ENCODE results near the gene PHYKPL. TPM values are rescaled to one million over a fixed set of nuclear protein-coding genes. Genes with fewer than 3 reads are reported as not detected.

The PHYKPL gene
- total RNA-seq, 1 experiment from 2014 or later, result 48.8 TPM

DNA sequence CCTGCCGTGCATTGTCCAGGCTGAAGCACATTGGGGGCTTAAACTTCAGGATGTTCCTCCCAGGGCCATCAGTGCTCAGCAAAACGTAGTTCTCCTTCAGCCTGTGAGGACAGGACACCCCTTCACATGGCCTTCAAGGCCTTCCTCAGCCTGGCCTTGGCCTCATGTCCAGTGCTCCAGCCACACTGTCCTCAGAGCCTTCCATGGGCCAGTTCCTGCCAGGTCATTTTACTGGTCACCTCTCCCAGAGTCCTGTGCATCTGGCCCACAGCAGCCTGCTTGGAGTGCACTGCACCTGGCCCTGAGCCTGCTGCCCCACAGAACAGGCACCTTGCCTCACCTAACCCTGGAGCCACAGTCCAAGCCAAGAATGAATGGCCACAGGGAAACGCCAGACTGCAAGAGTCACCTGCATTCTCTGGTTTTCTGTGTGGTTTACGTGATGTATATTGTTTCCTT, 19.6 kb downstream of the PHYKPL start:
- H2BK5ac ChIP-seq (ENCODE audit: insufficient read length, low read length), result no peak overlapping the region
- no peak for DNase-seq
- H3K9me3 Mint-ChIP-seq, result no peaks in the 10 kb centered on the region
- no peak overlapping the region for H2AK5ac ChIP-seq (ENCODE audit: insufficient read length, low read length)
- no peaks in the 10 kb centered on the region for H4K20me1 ChIP-seq (ENCODE audit: control insufficient read depth, insufficient read depth, insufficient read length)
- peaks cover 19 to 22% of the 10 kb centered on the region in 2 experiments for H3K4me1 Mint-ChIP-seq
- no peak overlapping the region for H2BK12ac ChIP-seq (ENCODE audit: insufficient read length, low read depth, low read length)
- no peak overlapping the region for H3K4ac ChIP-seq (ENCODE audit: low read depth, low read length)
- TF ChIP-seq, protein P1, sequence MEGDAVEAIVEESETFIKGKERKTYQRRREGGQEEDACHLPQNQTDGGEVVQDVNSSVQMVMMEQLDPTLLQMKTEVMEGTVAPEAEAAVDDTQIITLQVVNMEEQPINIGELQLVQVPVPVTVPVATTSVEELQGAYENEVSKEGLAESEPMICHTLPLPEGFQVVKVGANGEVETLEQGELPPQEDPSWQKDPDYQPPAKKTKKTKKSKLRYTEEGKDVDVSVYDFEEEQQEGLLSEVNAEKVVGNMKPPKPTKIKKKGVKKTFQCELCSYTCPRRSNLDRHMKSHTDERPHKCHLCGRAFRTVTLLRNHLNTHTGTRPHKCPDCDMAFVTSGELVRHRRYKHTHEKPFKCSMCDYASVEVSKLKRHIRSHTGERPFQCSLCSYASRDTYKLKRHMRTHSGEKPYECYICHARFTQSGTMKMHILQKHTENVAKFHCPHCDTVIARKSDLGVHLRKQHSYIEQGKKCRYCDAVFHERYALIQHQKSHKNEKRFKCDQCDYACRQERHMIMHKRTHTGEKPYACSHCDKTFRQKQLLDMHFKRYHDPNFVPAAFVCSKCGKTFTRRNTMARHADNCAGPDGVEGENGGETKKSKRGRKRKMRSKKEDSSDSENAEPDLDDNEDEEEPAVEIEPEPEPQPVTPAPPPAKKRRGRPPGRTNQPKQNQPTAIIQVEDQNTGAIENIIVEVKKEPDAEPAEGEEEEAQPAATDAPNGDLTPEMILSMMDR (conservative IDR thresholded peaks at IDR 0.05), result no peak
- no peak overlapping the region for H3K4me3 Mint-ChIP-seq
- H3K23me2 ChIP-seq (ENCODE audit: insufficient read length, low read depth, low read length, poor library complexity, severe bottlenecking), result no peaks in the 10 kb centered on the region
- no peak overlapping the region for H3K23ac ChIP-seq (ENCODE audit: insufficient read length, low read depth, low read length)
- H3K9me3 ChIP-seq (ENCODE audit: control insufficient read depth, low read depth, low read length), result no peaks in the 10 kb centered on the region
- H3K27ac Mint-ChIP-seq, result peak overlapping the region in 2 of 3 experiments; percentile 70 to 92; a peak in 2 of 7 replicates
- no peak overlapping the region for H4K8ac ChIP-seq (replicated peaks; ENCODE audit: insufficient read length, low read depth, low read length)
- H3K56ac ChIP-seq (ENCODE audit: insufficient read length, low read depth, low read length), result no peak overlapping the region
- no peak overlapping the region for H4K5ac ChIP-seq (ENCODE audit: insufficient read length, low read depth, low read length)
- H3K4me1 ChIP-seq (ENCODE audit: insufficient read depth, low read length), result no peaks in the 10 kb centered on the region
- H2BK20ac ChIP-seq (ENCODE audit: low read depth, low read length, poor library complexity, severe bottlenecking), result no peak overlapping the region
- peaks cover under 1% of the 10 kb centered on the region; the same call in 1 of the 2 replicates for H3K79me2 ChIP-seq (ENCODE audit: insufficient read depth, low read length)
- no peak overlapping the region for H2BK15ac ChIP-seq (ENCODE audit: low read depth, low read length)
- no peak overlapping the region for H2AFZ ChIP-seq (ENCODE audit: low read length)
- H3K36me3 Mint-ChIP-seq (ENCODE audit: insufficient read depth in 1 of 3, low read depth in 3 of 3), result peaks cover 49 to 96% (median 90%) of the 10 kb centered on the region in 3 experiments; a peak in 6 of 7 replicates
- no peak overlapping the region for H3K4me2 ChIP-seq (ENCODE audit: insufficient read depth, insufficient read length, low read length)
- peaks cover 9% of the 10 kb centered on the region; the same call in 1 of the 2 replicates for H3K27me3 Mint-ChIP-seq (ENCODE audit: low read depth)
- H3K27me3 ChIP-seq (ENCODE audit: insufficient read depth, low read length), result no peaks in the 10 kb centered on the region
- no peak overlapping the region for H3K14ac ChIP-seq (ENCODE audit: insufficient read depth, low read length)
- no peak overlapping the region for H3K18ac ChIP-seq (ENCODE audit: insufficient read length, low read depth, low read length)
- no CpG with 5 or more reads among the region's 4 CpGs for WGBS (ENCODE audit: extremely low coverage, insufficient read length, low lambda C conversion rate)
- H3K9ac ChIP-seq (ENCODE audit: extremely low read depth, insufficient read length, low read length), result no peak overlapping the region
- no peak overlapping the region for H3T11ph ChIP-seq (ENCODE audit: low read length)
- no peak overlapping the region for H2BK120ac ChIP-seq (ENCODE audit: low read depth, low read length, poor library complexity, severe bottlenecking)
- no peak overlapping the region for H4K91ac ChIP-seq (ENCODE audit: insufficient read length, low read depth, low read length)
- no peaks in the 10 kb centered on the region for H3K79me1 ChIP-seq (ENCODE audit: insufficient read depth, low read depth, low read length, poor library complexity, severe bottlenecking)
- no peak overlapping the region for H3K27ac ChIP-seq (ENCODE audit: insufficient read length, low read depth, low read length)
